Gastroesophageal sphincter (tissue), 4 donors: Measurements from ENCODE around the gene TMEM151A. TPM values are rescaled to one million over a fixed set of nuclear protein-coding genes. Genes with fewer than 3 reads are reported as not detected.
A peak's percentile ranks its signal among the peaks of the same experiment; 100 is the strongest.

Experiments used
- ATAC-seq: fragments of 150-250 bp; one replicate; pipeline ENCODE4 v1.9.1; 2016; ENCODE audit warnings: mild to moderate bottlenecking, moderate library complexity
- H3K27ac ChIP-seq, 4 donors: fragments of 200-600 bp; sonication (generic) in 3 of 4; 1 replicate in 3 of 4; 2 replicates in 1 of 4; pipeline ENCODE4 v1.5.1; 2016 to 2019
- H3K27me3 ChIP-seq: fragments of 200-600 bp; sonication (generic); one replicate; pipeline ENCODE4 v1.5.1; 2019
- H3K36me3 ChIP-seq, 2 donors: fragments of 200-600 bp; sonication (generic); one replicate each; pipeline ENCODE4 v1.5.1; 2019; ENCODE audit warnings: control low read depth in 1 of 2
- H3K4me1 ChIP-seq, 3 donors: fragments of 200-600 bp; sonication (generic); 1 replicate in 2 of 3; 2 replicates in 1 of 3; pipeline ENCODE4 v1.5.1; 2016 to 2019; ENCODE audit warnings: control low read depth in 2 of 3
- H3K4me3 ChIP-seq, 2 donors: fragments of 200-600 bp; sonication (generic); one replicate each; pipeline ENCODE4 v1.5.1; 2019; ENCODE audit warnings: mild to moderate bottlenecking in 1 of 2, moderate library complexity in 1 of 2
- H3K9me3 ChIP-seq, 3 donors: fragments of 200-600 bp; sonication (generic); one replicate each; pipeline ENCODE4 v1.5.1; 2017 to 2019; ENCODE audit warnings: control low read depth in 2 of 3
- EP300 ChIP-seq: sonication (generic); formaldehyde crosslinking; IDR thresholded peaks from one replicate; pipeline ENCODE4 v1.6.1; 2017; ENCODE audit warnings: antibody characterized with exemption, mild to moderate bottlenecking
- POLR2A ChIP-seq, 2 donors: fragments of 450-650 bp; IDR thresholded peaks; one replicate each; pipeline ENCODE4 v1.6.1; 2017; ENCODE audit warnings: antibody characterized with exemption in 2 of 2, mild to moderate bottlenecking in 2 of 2, moderate library complexity in 1 of 2
- POLR2AphosphoS5 ChIP-seq: sonication (generic); formaldehyde crosslinking; IDR thresholded peaks from one replicate; pipeline ENCODE4 v1.6.1; 2017; ENCODE audit warnings: antibody characterized with exemption
- WGBS, 2 donors: methylation state at CpG; one replicate each; pipeline ENCODE4 v1.1.5; 2018; ENCODE audit warnings: low coverage in 1 of 2; 5-methylcytosine and 5-hydroxymethylcytosine counted together
- total RNA-seq, 4 donors: library from RNA; depleted of rRNA; stranded (reverse); fragments of >200 nt; gene quantifications; one replicate each; pipeline ENCODE4 v1.1.0, GENCODE V29; 2016
- TF ChIP-seq, protein P1 (sequence below), 4 experiments: fragments of 200-600 bp in 2 of 4; fragments of 450-650 bp in 2 of 4; sonication (generic) in 1 of 4; IDR thresholded peaks; one replicate each; pipeline ENCODE4 v1.5.1; 2017 to 2019; ENCODE audit warnings: antibody characterized with exemption in 4 of 4, mild to moderate bottlenecking in 2 of 4, moderate library complexity in 2 of 4

The TMEM151A gene
- total RNA-seq, 4 donors from 2014 or later: 0.66 TPM; not detected in 3

DNA sequence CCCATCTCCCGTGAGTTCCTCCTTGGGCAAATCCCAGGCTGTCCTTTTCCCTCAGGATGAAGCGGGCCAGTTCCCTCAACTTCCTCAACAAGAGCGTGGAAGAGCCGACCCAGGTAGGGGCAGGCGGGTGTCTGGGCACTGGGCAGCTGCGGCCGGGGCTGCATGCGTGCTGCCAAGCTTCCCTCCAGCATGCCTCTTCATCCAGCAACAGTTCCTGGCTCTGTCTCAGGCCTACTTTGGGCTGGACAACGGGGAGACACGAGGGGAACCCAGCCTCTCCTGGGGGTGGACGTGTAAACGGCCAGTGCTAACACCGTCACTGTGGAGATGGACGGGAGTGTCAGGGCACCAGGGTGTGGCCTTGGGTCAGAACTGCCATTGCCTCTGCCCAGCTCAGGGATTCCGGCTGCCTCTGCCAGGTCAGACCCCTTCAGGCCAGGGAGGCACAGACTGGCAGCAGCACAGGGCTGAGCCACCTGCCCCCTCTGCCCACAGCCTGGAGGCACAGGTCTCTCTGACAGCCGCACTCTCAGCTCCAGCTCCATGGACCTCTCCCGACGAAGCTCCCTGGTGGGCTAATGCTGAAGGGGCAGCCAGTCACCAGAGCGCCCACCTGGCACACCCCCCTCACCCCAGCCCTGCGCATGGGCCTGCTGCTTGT, 25.2 kb upstream of the TMEM151A start:
- H3K27ac ChIP-seq: peak overlapping the region; percentile 91 to 100 (median 96)

DNA sequence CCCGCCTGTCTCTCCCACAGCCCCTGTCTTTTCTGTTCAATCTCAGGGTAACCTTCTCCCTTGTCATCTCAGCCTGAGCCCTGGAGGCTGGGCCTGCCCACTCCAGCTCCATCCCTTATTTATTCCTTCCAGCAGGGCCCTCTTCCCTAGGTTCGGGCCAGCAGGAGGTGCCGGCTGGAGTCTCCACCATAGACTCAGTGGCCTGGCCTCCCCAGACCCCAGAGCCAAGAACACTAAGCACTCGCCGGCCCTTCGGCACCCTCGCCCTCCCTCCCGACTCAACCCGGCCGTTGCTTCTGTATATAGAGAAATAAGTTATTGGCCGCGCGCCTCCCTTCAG, 24.7 kb upstream of the TMEM151A start:
- Histone ChIP-seq H3K27ac (peak overlapping the region; percentile 91 to 100 (median 96)), H3K9me3 (no peaks in the 10 kb centered on the region), H3K27me3 (no peaks in the 10 kb centered on the region), H3K4me3 (peak overlapping the region; percentile 72 to 89), H3K4me1 (peaks cover 0 to 54% (median 22%) of the 10 kb centered on the region in 3 donors), H3K36me3 (peaks cover 0 to 56% of the 10 kb centered on the region in 2 donors)
- 0 to 5% methylated on average over 4 to 9 of the region's 13 CpGs for WGBS, 2 donors
- no peak for TF ChIP-seq POLR2AphosphoS5
- TF ChIP-seq EP300: no peak
- TF ChIP-seq, protein P1, sequence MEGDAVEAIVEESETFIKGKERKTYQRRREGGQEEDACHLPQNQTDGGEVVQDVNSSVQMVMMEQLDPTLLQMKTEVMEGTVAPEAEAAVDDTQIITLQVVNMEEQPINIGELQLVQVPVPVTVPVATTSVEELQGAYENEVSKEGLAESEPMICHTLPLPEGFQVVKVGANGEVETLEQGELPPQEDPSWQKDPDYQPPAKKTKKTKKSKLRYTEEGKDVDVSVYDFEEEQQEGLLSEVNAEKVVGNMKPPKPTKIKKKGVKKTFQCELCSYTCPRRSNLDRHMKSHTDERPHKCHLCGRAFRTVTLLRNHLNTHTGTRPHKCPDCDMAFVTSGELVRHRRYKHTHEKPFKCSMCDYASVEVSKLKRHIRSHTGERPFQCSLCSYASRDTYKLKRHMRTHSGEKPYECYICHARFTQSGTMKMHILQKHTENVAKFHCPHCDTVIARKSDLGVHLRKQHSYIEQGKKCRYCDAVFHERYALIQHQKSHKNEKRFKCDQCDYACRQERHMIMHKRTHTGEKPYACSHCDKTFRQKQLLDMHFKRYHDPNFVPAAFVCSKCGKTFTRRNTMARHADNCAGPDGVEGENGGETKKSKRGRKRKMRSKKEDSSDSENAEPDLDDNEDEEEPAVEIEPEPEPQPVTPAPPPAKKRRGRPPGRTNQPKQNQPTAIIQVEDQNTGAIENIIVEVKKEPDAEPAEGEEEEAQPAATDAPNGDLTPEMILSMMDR (IDR thresholded peaks at IDR 0.05): peak in 1 of 4 experiments; percentile 7
- ATAC-seq: peak; percentile 5

More for the DNA sequence above, 25.2 kb upstream of the TMEM151A start:
- H3K9me3 ChIP-seq: no peaks in the 10 kb centered on the region
- WGBS, 2 donors: 20% methylated on average over 2 of the region's 20 CpGs; no CpG with 5 or more reads in 1 of the 2 donors
- no peak for TF ChIP-seq POLR2A (IDR thresholded peaks at IDR 0.05)
- no peaks in the 10 kb centered on the region for H3K27me3 ChIP-seq
- H3K4me1 ChIP-seq: peaks cover 0 to 49% (median 22%) of the 10 kb centered on the region in 3 donors
- H3K36me3 ChIP-seq: peaks cover 0 to 56% of the 10 kb centered on the region in 2 donors
- H3K4me3 ChIP-seq: peak overlapping the region; percentile 72 to 89
- ATAC-seq: no peak

DNA sequence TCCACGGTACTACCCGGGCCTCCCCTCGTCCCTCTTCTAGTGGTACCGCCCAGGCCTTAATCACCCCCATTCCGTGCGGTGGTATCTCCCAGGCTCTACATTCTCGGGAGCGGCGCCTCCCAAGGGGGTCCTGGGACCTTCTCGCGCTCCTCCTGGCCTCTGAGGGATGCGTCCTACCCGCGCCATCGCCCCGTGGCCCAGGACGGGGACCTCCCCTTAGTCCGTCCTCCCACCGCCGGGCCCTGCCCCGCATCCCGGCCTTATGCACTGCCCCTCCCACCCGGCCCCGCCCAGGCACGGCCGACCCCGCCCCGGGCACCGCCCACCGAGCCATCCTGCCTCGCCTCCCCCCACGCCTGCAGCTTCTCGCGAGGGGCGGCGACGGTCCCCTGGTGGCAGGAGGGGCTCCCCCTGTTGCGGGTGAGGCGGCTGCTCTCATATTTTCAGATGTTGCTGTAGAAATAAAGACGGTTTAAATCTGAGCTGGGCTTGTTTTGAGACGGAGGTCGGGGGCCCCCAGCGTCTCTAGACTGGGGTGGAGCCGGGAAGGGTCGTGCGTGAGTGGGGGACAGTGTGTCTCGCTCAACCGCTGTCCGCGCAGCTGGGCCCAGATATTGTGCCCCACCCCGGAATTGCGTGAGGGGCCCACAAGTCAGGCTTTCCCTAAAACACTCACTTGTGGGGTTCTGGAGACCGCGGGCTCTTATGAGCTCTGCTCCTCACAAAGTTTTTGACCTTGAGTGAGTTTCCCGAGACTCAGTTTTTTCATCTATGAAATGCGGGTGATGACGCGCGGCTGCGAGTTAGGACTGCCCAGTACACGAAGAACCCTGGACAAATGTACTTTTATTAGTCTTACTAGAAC, 24.1 kb upstream of the TMEM151A start:
- TF ChIP-seq, protein P1 (IDR thresholded peaks at IDR 0.05): peak in 2 of 4 experiments; percentile 24 to 40
- TF ChIP-seq EP300 (no peak), POLR2A (IDR thresholded peaks at IDR 0.05) (peak; percentile 64 to 80), POLR2AphosphoS5 (peak; percentile 87)
- peaks cover 0 to 56% of the 10 kb centered on the region in 2 donors for H3K36me3 ChIP-seq
- H3K4me1 ChIP-seq: peaks cover 0 to 54% (median 22%) of the 10 kb centered on the region in 3 donors
- H3K27me3 ChIP-seq: no peaks in the 10 kb centered on the region
- peak overlapping the region; percentile 91 to 100 (median 96) for H3K27ac ChIP-seq
- peak; percentile 86 for ATAC-seq
- no peaks in the 10 kb centered on the region for H3K9me3 ChIP-seq
- 0% methylated on average over 9 to 11 of the region's 61 CpGs for WGBS, 2 donors
- H3K4me3 ChIP-seq: peak overlapping the region; percentile 72 to 89

DNA sequence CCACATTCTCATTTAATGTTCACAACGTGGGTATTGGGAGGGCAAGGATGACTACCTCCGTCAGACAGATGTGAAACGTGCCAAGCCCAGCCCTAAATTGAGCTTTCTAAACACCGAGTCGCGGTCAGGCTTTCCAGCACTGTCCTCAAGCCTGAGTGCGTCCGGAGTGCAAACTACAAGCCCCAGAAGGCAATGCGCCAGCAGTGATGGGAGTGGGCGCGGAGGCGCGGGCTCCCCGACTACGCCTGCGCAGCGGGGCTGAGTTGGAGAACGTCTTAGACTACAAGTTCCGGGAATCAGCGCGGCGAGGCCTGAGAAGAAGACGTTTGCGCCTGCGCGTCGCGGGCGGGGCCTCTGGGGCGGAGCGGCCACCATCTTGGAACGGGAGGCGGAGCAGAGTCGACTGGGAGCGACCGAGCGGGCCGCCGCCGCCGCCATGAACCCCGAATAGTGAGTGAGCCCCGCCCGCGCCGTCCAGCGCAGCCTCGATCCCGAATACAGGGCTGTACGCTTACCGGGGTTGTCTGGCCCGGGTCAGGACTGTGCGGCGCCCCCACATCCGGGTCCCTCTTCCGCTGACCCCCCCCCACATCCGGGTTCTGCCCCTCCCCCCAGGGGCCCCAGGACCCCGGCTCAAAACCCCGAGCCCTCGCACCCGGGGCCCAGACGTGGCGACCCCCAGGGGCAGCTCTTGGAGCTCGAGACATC, 23.3 kb upstream of the TMEM151A start, which contains the start of gene RAB1B:
TSS of gene RAB1B (plus strand) at position 396 of the 708 bp plus-strand sequence. CDS start at position 437, 41 bp downstream.
- 0 to 1% methylated on average over 7 to 20 of the region's 64 CpGs for WGBS, 2 donors
- Histone ChIP-seq H3K27ac (peak within 1 kb of the TSS; percentile 91 to 100 (median 96)), H3K27me3 (no peaks in the 10 kb centered on the region), H3K4me3 (peak within 1 kb of the TSS; percentile 72 to 89), H3K4me1 (peaks cover 0 to 54% (median 22%) of the 10 kb centered on the region in 3 donors), H3K36me3 (peaks cover 0 to 56% of the 10 kb centered on the region in 2 donors), H3K9me3 (no peaks in the 10 kb centered on the region)
- TF ChIP-seq EP300: no peak
- TF ChIP-seq POLR2A (IDR thresholded peaks at IDR 0.05): peak; percentile 39 to 55
- TF ChIP-seq POLR2AphosphoS5: peak; percentile 88
- ATAC-seq: peak; percentile 91

DNA sequence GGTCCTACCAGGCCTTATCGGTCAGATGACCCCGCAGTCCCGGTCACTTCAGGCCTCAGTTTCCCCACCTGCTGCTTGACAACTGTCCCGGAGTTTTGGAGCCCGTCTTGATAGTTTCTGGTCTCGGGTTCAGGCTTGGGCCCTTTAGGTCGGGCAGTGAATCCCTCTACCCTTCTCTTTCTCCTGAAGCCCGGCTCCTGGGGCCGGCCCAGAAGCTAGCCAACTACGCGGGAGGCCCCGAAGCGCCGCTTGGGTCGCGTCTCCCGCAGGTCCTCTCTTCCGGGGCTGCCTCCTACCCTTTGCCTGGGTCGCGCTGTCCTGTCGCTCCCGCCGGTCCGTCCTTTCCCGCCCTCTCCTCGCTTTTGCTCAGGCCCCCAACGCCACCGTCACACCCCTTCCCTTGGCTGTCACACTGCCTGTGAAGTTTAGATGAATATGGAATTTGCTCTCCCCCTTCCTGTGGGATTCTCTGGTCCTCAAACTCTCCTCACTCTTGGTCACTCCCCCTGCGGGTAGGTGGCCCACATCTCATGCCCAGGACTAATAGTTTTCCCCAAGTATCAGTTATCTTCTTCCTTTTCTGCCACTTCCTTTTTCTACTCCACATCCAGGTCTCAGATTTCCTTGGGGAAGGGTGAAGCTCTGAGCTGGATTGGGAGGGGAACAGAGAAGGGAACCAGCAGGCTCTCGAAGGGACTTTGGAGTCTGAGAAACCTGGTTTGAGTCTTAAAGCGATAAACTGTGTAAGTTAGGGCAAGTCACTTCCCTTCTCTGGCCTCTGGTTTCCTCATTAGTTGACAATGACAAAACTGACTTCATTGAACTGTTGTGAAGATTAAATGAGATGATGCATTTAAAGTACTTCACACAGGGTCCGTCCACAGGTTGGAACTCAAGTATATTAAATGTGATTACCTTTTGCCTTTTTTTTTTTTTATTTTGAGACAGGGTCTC, 22.5 kb upstream of the TMEM151A start:
- Histone ChIP-seq H3K27ac (peak overlapping the region; percentile 91 to 100 (median 96)), H3K4me1 (peaks cover 0 to 54% (median 22%) of the 10 kb centered on the region in 3 donors), H3K27me3 (no peaks in the 10 kb centered on the region), H3K36me3 (peaks cover 0 to 56% of the 10 kb centered on the region in 2 donors), H3K9me3 (no peaks in the 10 kb centered on the region), H3K4me3 (peak overlapping the region; percentile 72 to 89)
- TF ChIP-seq POLR2A (IDR thresholded peaks at IDR 0.05): no peak
- TF ChIP-seq, protein P1 (IDR thresholded peaks at IDR 0.05): peak in 1 of 4 experiments; percentile 8
- ATAC-seq: no peak
- 4 to 7% methylated on average over 10 to 18 of the region's 32 CpGs for WGBS, 2 donors
